GM18519 (cell line): ENCODE data around the gene POLN.

Experiments used
- ATAC-seq: cut with Tn5 transposase; IDR thresholded peaks from one replicate; pipeline ENCODE4 v1.9.1; 2021; ENCODE audit warnings: mild to moderate bottlenecking, moderate library complexity; ENCODE audit not compliant: unreplicated experiment, low FRiP score

POLN gene

DNA sequence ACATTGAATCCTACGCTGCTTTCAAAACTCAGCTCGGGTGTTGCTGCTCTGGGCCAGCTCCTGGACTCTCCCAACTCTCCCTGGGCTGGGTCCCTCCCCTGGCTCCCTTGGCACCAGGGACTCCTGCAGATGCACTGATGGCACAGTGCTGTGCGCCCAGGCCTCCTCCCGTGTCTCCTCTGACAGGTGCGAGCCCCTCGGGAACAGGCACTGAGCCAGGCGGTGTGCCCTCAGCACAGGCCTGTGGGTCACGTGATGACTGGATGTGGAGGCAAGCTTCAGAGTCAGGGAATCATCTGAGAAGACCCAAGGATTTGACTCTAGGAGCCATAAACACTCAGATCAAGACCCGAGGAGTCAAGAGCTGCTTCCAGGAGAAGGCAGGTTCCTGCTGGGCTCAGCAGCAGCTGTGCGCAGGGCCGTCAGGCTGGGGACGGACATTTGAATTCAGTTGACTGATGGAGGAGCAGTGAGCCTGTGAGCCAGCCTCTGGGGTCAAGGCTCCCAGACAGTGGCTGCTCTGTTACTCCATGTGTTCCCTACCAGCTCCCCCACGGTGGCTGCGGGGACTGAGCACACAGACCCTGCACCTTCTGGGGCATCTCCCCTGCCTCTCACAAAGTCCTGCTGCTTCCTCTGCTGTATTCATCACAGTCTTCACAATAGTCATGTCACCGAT lies 149.8 kb downstream of the POLN start:
- ATAC-seq, result no peak

DNA sequence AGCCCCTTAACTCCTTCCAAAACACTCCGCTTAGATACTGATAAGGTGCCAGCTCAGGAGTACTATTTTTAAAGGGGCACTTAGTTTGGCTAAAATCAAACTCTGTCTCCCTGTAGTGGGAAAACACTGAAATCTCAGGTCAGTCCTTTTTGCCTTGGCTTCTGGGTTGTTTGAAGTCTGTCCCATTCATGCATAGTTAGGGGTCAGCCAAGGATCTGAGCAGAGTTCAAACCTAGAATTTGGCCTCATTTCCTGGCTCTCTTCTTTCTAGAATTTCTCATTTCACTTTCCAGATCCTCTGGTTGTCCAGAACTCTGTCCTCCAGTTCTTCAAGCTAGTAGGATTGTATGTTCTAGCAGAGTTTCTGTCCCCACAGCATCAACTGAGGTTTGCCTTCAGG lies 151.3 kb downstream of the POLN start:
- ATAC-seq, result no peak

DNA sequence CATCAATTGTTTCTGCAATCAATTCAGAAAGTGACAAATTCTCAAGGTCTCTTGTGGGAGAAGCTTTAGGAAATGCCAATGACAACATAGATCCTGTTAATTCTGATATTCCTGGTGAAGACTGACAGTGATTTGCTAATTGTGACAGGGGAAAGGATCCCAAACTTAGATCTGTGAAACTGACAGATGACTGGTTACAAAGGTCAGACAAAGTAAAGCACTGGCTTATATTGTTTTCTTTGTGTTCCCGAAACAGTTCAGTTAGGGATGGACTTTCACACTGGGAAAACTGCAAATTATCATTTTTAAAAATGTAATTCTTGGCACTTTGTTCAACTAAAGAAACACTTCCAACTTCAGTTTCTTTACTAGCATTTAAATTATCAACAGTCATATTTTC lies 152.7 kb downstream of the POLN start:
- ATAC-seq, result no peak

DNA sequence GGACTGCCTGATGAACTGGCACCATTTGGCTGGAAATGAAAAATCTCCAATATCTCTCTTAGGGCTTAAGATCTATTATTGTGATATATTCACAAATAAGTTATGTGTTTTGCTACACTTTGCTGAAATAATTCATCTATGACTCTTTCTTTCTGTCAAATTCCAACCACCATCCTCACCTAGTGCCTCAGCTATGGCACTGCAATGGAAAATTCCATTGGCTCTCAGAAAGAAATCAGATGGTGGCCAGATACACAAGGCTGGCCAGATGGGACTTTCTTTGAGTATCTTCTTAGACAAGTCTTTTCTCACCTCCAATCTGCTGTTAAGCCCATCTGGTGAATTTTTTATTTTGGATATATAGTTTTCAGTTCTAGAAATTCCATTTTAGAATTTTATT lies 154.8 kb downstream of the POLN start:
- ATAC-seq, result no peak

DNA sequence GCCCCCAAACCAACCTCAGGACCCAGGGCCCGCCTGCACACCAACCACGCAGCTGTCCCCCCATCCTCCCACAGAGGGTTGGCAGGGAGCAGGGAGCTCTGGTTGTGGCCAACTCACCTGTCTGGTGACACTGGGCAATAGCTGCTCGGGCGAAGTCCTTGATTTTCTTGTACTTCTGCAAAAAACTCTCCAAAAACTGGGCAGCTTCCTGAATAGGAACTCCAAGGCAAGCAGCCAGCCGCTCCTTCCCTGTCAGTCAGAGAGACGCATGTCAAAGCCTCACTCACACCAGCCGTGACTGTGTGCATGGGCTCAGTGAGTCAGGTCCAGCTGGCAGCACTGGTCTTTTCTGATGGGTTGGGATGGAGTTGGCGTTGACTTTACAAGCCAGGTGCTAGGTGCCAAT lies 156.4 kb downstream of the POLN start:
- ATAC-seq, result no peak

DNA sequence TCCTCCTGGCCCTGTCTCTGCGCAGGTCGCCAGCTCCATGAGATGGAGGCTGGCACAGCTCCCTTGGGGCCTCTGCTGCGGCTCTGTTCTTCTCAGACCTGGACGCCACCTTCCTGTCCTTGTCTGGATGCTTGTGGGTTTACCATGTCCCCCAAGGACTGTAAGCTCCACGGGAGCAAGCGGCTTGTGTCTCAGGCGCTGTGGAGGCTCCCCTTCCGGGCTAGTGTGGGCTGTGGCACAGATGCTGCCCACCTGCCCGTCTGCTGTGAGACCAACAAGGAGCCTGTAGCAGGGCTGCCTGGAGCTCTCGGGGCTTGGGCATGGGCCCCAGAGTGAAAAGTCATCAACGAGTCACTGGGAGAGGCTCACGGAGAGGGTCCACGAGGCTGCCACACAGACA lies 157.6 kb downstream of the POLN start:
- ATAC-seq, result no peak

DNA sequence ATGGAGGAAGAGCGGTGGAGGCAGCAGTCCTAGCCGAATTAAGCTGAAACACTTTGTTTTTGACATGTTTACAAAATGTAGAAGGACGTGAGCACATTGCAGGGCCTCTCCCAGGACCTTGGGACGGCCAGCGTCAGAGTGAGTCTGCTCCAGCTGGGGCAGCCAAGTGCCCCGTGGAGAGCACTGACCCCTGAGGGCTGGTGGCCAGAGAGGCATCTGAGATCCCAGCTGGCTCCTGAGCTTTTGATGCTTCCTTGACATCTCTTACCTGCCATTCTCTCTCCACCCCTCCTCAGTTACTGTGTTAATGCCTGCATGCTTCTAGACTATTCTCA lies 158.1 kb downstream of the POLN start:
- no peak for ATAC-seq

DNA sequence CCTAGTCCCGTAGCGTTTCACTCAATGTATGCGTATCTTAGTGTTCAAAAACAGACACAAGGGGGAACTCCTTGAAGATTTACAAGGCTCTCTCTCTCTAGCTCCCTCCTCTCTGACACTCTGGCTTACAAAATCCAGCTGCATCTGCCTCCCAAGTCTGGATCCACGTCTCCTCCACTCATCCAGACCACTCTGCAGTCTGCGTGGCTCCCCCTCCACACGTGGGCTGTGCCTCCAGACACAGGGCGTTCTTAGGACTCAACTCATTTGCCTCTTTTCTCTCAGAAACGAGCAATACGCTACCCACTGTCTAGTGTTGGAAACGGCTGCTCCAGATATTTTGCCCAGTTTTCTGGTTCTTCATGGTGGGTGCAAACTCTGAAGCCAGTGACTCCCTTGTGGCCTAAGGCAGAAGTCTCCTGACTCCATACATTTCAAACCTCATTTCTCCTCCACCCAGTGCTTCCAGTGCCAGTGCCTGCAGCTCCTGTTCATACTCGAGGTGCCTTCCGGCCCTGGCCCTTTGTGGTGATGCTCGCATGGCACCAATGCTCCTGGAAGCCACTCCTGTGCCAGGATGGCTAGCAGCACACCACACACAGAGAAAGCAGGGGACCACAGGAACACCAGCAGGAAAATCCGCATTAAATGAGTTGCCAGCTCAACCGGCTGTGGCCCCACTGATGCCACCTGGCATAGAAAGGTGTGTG lies 158.7 kb downstream of the POLN start:
- ATAC-seq, result no peak

DNA sequence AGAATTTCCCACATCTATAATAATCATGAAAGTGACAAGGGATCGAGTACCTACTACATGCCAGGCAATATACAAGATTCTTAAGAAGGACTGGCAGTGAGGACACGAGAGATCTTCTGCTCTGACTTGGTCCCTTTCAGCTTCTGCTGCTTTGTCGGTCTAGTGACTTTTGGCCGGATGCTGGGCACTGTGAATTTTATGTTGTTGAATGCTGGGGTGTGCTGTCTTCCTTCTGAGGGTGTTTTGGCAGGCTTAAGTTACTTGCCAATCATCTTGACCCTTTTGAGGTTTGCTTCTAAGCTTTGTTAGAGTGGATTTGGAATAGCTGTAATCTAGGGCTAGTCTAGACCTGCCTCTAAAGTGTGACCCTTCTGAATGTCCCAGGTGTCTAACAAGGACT lies 159.3 kb downstream of the POLN start:
- ATAC-seq, result no peak

DNA sequence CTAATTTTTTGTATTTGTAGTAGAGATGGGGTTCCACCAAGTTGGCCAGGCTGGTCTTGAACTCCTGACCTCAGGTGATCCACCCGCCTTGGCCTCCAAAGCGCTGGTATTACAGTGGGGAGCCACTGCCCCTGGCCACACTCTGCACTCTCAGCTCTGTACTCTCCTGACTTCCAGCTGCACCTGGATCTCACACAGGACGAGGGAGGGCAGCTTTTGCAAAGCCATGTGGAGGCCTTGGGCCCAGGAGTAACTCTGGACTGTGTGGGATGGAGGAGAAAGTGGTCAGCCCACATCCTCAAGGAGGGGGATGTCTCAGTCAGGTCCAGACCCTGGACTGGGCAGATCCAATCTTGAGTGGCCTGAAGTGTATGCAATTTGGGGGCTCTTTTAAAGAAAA lies 159.8 kb downstream of the POLN start:
- no peak for ATAC-seq

DNA sequence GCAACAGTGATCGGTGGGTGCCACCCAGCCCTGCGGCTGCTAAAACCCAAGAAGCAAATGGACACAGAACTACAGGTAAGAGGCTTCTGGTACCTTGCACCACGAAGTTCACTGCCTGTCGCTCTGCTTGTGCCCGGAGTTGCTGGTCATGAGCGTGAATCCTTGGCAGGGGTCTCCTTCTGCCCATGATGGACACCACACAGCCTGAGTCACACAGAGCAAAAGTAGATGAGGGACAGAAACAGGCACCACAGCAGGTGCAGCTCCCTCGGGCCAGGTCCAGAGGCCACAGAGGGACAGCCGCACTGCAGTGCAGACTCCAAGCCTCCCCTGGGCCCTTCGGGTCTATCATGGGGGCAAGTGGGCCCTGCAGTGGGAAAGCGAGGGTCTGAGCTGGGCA lies 160.4 kb downstream of the POLN start:
- ATAC-seq, result no peak

DNA sequence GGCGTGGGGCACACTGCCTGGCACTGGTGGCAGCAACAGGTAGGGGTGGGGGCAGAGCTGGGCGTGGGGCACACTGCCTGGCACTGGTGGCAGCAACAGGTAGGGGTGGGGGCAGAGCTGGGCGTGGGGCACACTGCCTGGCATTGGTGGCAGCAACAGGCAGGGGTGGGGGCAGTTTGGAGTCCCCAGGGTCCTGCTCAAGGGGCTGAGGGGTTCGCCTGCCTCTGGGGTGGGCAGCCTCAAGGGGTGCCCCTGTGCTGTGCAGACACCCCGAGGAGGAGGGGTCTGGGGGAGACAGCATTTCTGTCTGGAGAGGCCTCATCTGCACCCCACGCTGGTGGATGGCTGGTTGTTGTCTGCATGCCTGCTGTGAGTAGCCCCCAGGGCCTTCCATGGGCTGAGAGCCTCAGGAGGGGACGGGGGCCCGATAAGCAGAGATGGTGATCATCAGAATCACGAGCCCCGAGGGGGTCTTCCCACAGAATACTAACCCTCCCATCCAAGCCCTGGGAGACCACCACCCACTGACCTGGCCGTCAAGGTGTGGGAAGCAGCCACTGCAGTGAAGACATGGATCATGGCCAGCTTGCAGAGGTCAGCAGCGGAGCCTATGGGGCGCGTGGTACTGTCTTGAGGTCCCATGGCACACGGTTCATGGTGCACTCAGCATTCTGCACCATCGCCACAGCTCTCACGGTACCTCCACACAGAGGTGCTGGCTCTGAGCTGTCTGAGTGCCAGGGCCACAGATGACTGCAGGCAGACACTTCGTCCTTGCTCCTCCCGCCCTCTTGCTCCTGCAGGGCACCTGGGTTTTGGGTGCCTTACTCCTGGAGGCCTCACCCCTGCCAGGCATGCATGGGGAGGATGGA lies 161.3 kb downstream of the POLN start:
- ATAC-seq, result no peak

DNA sequence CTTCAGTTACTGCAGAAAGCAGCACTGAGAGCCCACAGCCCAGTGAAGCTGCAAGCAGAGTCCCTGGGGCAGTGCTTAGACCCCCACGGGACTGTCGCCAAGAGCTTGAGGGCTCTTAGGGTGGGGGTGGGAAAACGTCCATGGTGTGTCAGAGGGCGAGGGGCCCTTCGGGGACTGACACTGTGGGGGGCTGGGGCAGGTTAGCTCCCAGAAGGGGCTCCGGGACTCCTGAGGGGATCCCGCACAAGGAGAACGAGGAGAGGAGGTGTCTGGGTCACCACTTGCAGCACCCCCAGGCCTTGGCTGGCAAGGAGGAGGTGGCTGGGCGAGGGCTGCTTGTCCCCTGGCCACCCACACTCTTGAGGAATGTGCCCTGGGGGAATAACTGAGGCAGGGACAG lies 162.0 kb downstream of the POLN start:
- ATAC-seq, result no peak

DNA sequence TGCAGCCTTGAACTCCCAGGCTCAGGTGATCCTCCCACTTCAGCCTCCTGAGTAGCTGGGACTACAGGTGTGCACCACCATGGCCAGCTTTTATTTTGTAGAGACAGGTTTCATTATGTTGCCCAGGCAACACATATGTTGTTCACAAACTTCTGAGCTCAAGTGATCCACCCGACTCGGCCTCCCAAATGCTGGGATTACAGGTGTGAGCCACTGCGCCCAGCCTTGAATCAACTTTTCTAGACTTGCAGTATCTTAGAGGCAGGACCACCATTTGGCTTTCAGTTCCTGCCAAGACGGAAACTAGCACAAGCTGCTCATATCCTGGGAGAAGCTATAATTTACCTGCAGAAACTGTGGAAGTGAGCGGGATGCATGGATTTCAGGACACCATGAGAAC lies 162.9 kb downstream of the POLN start:
- ATAC-seq, result no peak

DNA sequence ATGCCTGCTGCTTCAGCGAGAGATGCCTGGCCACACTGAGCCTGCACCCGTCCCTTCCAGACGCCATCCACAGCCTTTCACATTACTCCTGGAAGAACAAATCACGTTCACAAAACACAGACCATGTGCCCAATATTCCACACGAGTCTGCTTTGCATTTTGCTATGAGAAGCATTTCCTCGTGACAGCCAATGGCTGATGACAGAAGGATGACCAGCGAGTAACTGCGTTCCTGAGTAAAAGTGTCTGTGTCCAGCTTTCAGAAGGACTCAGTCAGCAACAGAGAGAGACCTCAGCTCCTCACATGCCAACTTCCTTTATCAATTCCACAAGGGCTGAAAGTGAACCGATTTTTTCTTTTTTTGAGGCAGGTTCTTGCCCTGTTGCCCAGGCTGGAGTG lies 163.3 kb downstream of the POLN start:
- ATAC-seq, result no peak

DNA sequence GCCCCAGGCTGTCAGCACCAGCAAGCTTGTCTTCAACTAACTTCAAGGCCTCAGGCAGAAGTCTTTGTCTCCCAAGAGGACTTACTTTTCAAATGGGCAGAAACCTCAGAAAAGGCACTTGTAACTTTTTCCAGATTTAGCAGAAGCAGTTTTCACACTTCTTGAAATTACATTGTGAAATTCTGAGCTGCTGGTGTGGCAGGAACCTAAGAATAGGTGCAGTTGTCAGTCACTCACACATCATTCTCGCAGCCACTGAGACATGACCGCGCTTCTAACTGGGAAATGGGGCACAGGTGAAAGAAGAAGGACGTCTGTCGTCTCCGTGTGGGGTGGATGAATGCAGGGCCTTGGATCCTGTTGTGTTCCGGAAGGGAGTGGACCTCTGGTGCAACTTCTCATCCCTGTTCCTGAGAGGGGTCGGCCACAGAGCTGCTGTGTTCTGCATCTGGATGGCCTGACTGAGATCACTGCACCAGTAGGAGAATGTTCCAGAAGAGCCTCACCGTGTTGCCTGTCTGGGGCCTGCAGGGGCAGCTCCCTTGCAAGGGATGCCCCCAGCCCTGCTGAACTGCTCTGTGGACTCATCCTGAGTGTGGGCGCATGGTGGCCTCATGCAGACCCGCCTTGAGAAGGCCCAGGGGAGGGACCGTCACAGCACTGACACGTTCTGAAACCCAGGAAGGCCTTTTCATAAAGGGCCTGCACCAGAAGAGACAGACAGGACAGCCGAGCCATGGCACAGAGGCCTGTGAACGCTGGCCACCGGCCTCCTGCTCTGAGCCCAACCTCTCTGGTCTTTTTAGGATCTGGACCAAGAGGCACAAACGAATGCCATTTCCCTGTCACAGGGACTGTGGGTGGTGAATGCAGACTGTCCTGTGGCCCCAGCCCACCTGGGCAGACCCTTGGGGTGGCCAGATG lies 164.1 kb downstream of the POLN start:
- ATAC-seq, result no peak

DNA sequence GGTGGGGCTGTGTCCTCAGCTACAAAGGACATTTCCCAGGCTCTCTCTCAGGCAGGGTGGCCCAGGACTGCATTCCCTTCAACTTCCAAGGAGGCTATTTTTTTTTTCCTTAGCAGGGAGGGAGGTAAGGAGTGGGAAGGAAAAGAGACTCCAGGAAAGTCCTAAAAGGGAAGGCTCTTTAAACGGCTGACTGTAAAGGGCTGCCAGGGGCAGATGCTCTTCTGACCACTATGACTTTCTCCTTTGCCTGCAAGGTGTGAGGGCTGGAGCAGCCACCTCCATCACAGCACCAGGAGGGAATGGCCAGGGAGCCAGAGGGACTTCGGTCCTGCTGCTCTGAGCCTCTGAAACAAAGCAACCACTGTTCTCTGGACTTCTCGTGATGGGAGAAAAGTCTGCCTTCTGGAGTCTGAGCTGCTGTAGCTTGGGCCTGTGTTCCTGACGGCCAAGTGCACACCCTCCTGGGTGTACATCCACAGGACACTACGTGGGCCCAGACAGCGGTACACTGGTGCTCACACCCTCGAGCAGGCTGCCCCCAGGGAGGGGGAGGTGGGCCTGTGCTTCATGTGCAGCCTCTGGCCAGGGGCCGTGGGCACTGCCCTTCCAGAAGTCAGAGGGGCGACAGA lies 164.9 kb downstream of the POLN start:
- ATAC-seq, result no peak

DNA sequence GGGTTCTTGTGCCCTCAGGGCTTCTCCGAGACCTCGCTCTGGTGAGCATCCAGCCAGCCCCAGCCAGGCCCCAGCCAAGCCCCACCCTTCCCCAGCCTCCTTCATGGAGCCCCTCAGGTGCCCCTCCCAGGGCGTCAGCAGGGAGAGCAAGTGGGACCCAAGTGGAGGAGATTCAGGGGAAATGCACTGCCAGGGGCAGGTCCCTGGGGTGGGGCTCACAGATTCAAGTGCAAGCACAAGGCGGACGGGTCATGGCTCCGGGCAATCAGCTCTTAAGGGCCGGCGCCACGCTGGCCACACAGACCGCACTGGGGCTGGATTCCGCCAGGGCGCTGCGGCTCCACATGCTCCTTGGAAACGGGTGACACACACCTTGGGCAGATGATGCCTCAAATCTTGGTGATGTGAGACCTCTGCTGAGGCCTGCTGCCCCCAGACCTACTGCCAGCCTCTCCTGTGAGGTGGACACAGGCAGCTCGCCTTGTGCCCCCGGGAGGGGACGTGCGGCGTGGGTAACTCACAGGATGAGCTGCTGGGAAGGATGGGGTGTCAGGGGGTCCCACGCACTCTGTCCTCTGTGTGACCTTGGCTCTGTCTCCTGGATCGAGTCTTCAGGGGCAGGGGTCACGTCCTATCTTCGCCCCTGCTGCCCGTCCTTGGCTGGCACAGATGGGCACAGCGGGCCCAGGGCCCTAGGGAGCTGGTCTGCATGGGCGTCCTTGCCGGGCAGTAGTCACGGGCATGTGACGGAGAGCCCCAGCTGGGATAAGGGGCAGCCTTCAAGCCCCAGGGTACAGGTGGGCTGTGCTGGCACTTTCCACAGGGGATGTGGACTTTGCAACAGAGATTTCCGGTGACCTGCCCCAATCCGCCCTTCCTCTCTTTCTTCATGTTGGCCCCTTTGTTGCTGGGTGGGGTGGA lies 165.7 kb downstream of the POLN start:
- ATAC-seq, result no peak
